Dermis microvascular lymphatic vessel endothelial cell (primary cell): ENCODE data around the gene STARD3NL. TPM values are rescaled to one million over a fixed set of nuclear protein-coding genes. Genes with fewer than 3 reads are reported as not detected.
"Not testable (repeated sequence)": the region's sequence is repeated elsewhere in the genome, so short reads cannot be mapped to it uniquely, and the experiment has no call there.

Experiments used
- DNase-seq, 2 donors: peaks; one replicate each; pipeline versions ENCODE4 v3.0.0 to v3.0.0-alpha.2; 2010; ENCODE audit warnings: low read depth in 2 of 2
- total RNA-seq: library from RNA; depleted of rRNA; stranded (reverse); fragments of >200 nt; gene quantifications from 2 replicates; pipeline ENCODE4 v1.2.1, GENCODE V29; 2014

The STARD3NL gene, protein sequence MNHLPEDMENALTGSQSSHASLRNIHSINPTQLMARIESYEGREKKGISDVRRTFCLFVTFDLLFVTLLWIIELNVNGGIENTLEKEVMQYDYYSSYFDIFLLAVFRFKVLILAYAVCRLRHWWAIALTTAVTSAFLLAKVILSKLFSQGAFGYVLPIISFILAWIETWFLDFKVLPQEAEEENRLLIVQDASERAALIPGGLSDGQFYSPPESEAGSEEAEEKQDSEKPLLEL
- 99.6 and 102 TPM in 2 replicates for total RNA-seq

GRCh38 chr7:38178004-38178694, at the start of gene STARD3NL:
Gene STARD3NL (plus strand): TSS chr7:38178245. CDS start chr7:38207505, 29,260 bp downstream.
- DNase-seq, result peak; percentile 100

DNA sequence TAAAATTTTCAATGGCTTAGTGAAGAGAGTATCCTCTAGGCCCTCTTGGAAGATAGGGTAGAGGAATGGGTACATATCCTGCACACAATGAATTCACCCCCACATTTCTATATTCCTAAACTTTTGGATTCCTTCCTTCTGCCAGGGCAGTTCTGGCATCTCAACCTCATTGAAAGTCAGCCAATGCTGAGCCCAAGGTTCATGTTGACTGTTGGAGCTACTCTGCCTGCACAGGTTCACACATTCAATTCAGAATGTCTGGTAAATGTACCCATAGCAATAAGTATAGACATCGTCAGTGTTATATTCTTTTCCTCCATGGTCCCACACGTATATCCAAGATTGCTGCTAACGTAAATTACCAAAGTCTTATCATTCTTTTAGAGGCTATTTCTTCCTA, 48.9 kb upstream of the STARD3NL start:
- DNase-seq, result no peak

DNA sequence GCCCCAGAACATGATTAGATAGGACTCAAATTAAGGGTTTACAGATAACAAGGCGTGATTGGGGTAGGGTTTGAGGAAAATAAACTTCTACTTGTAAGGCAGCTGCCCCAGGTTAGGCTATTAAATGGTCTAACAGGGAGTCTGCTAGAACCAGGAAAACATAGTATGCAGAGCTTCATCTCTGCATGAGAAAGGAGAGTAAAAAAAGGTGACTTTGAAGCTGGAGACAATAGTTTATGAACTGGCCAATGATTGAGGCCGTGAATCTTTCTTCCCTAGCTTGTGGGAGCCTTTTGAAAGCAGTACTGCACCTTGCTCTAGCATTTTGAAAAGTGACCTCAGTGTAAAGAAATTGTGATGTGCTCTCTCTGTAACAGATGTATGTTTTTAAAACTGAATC, 48.5 kb upstream of the STARD3NL start:
- DNase-seq, result no peak

DNA sequence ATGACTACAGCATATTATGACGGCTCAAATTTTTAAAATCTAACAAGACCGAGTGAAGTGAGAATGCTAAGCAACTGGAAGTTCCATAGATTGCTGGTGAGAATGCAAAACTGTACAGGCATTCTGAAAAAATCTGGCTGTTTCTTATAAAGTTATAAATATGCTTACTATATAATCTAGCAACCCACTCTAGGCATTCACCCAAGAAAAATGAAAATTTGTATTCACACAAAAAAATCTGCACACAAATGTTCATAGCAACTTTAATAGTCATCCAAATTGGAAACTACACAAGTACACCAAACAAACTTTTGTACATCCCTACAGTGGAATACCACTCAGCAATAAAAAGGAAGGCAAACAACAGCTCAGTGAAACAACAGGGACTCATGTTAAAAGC, 39.9 kb upstream of the STARD3NL start:
- no peak for DNase-seq

- no peak for DNase-seq
Measured at GRCh38 chr7:38141187-38141586, 36.9 kb upstream of the STARD3NL start.

DNA sequence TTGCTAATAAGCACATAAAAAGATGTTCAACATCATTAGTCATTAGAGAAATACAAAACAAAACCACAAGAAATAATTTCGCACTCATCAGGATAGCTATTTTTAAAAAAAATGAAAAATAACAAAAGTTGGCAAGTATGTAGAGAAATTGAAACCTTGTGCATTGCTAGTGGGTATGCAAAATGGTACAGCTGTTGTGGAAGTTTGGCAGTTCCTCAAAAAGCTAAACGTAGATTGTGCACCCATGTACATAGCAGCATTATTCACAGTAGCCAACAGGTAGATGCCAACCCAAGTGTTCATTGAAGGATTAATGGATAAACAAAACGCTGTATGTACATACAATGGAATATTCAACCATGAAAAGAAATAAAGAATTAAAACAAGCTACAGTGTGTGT, 35.3 kb upstream of the STARD3NL start:
- no peak for DNase-seq

DNA sequence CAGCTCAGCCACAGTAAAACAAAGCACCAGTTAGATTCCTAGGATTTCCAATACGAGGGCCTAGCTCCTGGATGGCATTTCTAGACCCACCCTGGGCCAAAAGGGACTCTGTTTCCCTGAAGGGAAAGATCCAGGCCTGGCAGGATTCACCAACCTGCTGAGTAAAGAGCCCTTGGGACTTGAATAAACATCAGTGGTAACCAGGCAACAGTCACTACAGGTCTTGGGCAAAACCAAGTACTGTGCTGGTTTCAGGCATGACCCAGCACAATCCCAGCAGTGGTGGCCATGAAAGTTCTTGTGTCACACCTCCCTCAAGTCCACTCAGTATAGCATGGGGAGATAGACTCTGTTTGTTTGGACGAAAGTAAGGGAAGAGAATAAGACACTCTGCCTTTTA, 31.0 kb upstream of the STARD3NL start:
- no peak for DNase-seq

- no peak for DNase-seq
Measured at GRCh38 chr7:38151556-38151955, 26.5 kb upstream of the STARD3NL start.

GRCh38 chr7:38153515-38153914, 24.5 kb upstream of the STARD3NL start:
- no peak for DNase-seq

DNA sequence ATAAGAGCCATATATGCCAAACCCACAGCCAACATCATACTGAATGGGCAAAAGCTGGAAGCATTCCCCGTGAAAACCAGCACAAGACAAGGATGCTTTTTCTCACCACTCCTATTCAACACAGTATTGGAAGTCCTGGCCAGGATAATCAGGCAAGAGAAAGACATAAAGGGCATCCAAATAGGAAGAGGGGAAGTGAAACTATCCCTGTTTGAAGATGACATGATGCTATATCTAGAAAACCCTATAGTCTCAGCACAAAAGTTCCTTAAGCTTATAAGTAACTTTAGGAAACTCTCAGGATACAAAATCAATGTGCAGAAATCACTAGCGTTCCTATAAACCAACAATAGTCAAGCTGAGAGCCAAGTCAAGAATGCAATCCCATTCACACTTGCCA, 23.8 kb upstream of the STARD3NL start:
- no peak for DNase-seq

DNA sequence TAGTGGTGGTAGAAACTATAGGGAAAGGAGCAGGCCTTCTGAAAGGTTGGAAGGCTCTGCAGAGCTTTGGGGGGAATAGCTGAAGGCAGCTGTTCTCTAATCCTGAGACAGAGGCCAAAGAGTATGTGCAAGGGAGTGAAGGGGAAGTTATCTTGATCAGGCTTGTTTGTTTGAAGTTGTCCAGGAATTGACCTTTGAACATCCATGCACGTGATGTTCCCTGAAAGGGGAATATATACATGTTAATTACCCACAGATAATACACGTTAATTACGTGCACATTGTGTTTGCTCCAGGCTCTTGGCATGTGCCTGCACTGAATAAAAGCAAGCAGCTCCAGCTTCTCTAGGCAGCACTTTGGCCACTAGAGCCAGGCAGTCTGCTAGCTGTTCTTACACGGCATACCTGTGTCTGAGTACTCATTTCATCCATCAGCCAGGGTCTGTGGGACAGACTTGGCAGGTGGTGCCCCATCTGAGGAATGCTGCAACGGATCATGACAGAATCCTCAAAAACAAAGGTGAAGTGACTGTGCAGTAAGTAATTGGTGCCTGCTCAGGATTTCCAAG, 18.0 kb upstream of the STARD3NL start:
- no peak for DNase-seq

- no peak for DNase-seq
Measured at GRCh38 chr7:38162036-38162435, 16.0 kb upstream of the STARD3NL start.

DNA sequence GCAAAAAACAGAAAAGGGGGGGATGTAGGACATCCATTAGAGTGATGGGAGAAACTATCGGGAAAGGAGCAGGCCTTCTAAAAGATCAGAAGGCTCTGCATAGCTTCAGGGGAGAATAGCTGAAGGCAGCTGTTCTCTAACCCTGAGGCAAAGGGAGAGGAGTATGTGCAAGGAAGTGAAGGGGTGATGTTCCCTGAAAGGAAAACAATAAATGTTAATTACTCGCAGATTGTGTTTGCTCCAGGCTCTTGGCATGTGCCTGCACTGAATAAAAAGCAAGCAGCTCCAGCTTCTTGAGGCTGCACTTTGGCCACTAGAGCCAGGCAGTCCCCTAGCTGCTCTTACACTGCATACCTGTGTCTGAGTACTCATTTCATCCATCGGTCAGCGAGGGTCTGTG, 14.4 kb upstream of the STARD3NL start:
- DNase-seq, result no peak

DNA sequence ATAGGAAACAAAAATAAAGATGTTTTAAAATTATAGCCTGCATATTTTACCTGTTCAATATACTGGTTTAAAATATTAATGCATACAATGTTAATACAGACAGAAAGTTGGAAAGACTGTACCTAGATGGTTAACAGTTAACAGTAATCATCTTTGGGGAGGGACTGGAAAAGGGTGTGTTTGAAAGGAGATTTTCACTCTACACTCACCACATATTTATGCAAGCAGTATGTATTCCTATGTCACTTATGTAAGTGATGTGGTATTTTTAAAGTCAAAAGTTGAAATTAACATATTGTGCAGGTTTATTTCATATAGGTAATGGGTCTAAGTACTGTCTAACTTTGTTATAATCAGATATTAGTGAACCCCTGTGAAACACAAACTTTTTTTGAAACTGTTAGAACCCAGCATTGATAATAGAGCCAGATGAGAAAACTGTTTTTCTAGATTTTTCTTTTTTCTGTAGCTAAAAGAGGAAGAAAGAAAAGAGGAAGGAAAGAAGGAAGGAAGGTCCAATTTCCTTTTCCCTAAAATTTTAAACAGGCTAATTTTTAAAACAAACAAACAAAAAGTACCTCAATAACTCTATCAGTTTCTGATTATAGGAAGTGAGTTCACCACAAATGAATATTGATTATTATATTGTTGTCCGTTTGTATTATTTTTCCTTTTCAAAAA, 9.0 kb upstream of the STARD3NL start:
- no peak for DNase-seq

DNA sequence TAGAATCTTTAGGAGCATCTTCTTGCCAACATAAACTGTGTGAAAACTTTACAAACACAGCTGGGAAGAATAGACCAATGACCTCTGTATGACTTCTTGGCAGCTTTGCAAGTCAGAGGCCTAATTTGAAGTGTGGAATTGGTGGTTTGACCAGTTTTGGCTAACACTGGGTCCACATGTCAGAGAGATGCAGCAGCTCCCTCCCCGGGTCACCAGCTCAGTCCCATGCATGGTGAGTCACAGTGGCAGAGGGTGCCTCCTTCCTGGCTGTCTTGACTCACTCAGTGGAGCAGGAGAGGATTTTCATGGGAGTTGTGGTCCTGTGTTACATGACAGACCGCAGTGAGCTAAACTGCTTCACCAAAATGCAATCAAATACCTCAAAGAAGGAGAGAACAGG, 8.2 kb upstream of the STARD3NL start:
- DNase-seq, result peak in 1 of 2 donors; percentile 22

DNA sequence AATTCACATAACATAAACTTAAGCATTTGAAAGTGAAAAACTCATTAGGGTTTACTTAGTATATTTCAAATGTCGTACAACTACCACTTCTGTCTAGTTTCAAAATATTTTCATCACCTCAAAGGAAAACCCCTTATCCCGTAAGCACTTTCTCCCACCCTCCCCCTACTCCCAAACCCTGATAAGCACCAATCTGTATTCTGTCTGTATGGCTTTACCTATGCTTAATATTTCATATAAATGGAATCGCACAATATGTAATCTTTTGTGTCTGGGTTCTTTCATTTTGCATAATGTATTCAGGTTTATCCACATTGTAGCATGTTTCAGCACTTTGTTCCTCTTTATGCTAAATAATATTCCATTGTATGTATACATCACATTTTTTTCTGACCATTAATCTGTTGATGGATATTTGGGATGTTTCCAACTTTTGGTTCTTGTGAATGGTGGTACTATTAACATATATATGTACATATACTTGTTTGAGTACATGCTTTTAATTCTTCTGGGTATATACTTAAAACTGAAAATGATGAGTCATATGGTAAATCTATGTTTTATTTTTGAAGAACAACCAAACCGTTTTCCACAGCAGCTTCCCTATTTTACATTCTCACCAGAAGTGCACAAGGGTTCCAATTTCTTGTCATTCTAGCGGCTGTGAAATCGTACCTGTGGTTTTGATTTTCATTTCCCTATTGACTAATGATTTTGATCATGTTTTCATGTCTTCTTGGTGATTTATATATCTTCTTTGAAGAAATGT, 6.2 kb upstream of the STARD3NL start:
- DNase-seq, result no peak

DNA sequence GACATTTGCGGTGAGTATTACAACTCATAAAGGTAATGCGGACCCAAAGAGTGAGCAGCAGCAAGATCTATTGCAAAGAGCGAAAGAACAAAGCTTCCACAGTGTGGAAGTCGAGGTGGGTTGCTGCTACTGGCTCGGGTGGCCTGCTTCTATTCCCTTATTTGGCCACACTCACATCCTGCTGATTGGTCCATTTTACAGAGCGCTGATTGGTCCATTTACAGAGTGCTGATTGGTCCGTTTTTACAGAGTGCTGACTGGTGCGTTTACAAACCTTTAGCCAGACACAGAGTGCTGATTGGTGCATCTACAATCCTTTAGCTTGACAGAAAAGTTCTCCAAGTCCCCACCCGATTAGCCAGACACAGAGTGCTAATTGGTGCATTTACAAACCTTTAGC, 2.5 kb upstream of the STARD3NL start:
- DNase-seq, result not testable (repeated sequence)

- no peak for DNase-seq
Measured at GRCh38 chr7:38177621-38178003, 433 bp upstream of the STARD3NL start.

DNA sequence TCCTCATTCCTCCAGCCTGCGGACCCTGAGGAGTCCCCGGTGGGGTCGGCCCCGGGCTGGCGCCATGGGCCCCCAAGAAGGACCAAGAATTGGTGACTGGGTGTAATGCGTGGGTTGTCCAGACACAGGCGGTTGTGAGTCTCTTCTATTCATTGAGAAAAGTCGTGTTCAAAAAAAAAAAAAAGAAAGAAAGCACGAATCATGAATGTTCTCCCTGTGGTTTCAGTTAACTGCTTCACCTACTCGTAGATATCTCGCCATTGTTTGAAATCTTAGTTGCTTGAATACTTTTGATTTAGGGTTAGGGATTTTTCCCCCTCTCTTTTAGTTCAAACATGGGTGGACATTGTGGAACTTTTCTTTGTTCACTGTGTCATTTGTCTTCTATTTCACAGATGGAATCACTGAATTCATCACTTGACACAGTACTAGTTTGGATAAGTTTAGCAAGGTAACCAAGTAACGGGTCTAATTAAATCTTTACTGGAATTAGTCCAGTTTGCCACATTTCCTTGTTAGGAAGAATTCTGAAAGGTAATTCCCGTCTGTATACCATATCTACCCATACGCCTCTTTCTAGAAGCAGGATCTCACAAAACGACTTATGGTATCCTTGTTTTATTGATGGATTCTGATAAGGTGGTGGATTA, 775 bp downstream of the STARD3NL start:
- DNase-seq, result peak; percentile 4 to 61

DNA sequence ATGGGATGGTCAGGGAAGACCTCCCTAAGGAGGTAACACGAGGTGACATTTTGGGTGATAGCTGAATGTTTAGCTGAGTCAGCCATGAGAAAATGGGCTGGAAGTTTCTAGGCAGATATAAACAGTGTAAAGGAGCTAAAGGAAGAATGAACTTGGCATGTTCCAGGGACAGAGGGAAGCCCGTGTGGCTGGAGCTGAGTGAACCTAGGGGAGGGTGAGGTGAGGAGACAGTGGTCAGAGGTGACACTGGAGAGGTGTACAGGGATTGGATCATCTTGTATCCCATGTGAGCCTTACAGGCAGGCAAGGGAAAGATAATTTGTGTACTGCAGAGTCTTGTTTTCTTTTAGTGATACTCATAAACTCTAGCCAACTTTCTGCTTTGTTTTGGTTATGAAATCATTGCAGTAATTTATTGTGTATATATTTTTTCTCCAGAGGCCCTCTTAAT, 1.8 kb downstream of the STARD3NL start:
- peak in 1 of 2 donors; percentile 65 for DNase-seq

- peak in 1 of 2 donors; percentile 53 for DNase-seq
Measured at GRCh38 chr7:38181111-38181510, 3.1 kb downstream of the STARD3NL start.
